ENCODE results near the gene CBLIF.
"Not testable (repeated sequence)": the region's sequence is repeated elsewhere in the genome, so short reads cannot be mapped to it uniquely, and the experiment has no call there.

DNA sequence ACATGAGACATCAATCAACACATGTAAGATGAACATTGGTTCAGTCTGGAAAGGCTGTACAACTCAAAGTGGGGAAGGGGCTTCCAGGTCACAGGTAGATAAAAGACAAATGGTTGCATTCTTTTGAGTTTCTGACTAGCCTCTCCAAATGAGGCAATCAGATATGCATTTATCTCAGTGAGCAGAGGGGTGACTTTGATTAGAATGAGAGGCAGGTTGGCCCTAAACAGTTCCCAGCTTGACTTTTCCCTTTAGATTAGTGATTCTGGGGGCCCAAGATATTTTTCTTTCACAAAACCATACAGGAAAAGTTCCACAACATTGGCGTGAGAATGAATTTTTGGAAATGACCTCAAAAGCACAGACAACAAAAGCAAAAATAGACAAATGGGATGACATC is 28.9 kb downstream of the CBLIF start:
- TF ChIP-seq, protein P1, sequence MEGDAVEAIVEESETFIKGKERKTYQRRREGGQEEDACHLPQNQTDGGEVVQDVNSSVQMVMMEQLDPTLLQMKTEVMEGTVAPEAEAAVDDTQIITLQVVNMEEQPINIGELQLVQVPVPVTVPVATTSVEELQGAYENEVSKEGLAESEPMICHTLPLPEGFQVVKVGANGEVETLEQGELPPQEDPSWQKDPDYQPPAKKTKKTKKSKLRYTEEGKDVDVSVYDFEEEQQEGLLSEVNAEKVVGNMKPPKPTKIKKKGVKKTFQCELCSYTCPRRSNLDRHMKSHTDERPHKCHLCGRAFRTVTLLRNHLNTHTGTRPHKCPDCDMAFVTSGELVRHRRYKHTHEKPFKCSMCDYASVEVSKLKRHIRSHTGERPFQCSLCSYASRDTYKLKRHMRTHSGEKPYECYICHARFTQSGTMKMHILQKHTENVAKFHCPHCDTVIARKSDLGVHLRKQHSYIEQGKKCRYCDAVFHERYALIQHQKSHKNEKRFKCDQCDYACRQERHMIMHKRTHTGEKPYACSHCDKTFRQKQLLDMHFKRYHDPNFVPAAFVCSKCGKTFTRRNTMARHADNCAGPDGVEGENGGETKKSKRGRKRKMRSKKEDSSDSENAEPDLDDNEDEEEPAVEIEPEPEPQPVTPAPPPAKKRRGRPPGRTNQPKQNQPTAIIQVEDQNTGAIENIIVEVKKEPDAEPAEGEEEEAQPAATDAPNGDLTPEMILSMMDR (IDR thresholded peaks at IDR 0.05; ENCODE audit: insufficient read depth, low read length): not testable (repeated sequence)
- TF ChIP-seq POLR2AphosphoS5, GABPA (IDR thresholded peaks at IDR 0.05; ENCODE audit: low read depth): not testable (repeated sequence)
- TF ChIP-seq, protein P2, sequence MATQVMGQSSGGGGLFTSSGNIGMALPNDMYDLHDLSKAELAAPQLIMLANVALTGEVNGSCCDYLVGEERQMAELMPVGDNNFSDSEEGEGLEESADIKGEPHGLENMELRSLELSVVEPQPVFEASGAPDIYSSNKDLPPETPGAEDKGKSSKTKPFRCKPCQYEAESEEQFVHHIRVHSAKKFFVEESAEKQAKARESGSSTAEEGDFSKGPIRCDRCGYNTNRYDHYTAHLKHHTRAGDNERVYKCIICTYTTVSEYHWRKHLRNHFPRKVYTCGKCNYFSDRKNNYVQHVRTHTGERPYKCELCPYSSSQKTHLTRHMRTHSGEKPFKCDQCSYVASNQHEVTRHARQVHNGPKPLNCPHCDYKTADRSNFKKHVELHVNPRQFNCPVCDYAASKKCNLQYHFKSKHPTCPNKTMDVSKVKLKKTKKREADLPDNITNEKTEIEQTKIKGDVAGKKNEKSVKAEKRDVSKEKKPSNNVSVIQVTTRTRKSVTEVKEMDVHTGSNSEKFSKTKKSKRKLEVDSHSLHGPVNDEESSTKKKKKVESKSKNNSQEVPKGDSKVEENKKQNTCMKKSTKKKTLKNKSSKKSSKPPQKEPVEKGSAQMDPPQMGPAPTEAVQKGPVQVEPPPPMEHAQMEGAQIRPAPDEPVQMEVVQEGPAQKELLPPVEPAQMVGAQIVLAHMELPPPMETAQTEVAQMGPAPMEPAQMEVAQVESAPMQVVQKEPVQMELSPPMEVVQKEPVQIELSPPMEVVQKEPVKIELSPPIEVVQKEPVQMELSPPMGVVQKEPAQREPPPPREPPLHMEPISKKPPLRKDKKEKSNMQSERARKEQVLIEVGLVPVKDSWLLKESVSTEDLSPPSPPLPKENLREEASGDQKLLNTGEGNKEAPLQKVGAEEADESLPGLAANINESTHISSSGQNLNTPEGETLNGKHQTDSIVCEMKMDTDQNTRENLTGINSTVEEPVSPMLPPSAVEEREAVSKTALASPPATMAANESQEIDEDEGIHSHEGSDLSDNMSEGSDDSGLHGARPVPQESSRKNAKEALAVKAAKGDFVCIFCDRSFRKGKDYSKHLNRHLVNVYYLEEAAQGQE (IDR thresholded peaks at IDR 0.05; ENCODE audit: insufficient replicate concordance, low read depth): not testable (repeated sequence)

Measured in HL-60 (cell line).